CD4-positive, alpha-beta T cell treated with Interleukin-4 for 1 hour (primary cell): ENCODE data around the gene LSM14A.
A peak's percentile ranks its signal among the peaks of the same experiment; 100 is the strongest.
"Not testable (repeated sequence)": the region's sequence is repeated elsewhere in the genome, so short reads cannot be mapped to it uniquely, and the experiment has no call there.

Source experiments
- DNase-seq, 2 donors: peaks; one replicate each; pipeline ENCODE4 v3.0.0-alpha.2; 2020 to 2022

The LSM14A gene

DNA sequence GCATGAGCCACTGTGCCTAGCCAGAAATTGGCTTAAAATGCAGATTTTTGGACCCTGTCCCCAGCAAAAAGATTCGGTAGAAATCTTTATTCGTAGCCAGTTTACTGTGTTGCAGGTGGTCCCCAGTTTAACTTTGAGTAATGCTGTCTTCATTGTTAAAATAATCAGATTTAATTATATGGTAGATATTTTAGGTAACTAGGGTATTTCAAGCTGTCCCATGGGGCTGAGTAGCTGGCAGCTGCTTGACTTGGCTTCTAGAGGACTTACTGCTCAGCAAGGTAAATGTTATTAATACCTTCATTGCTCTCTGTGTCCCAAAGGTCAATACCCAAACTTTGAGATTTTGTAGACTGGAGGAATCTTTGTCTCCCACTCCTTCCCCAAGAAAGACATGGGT, 21.1 kb downstream of the LSM14A start:
- no peak for DNase-seq

DNA sequence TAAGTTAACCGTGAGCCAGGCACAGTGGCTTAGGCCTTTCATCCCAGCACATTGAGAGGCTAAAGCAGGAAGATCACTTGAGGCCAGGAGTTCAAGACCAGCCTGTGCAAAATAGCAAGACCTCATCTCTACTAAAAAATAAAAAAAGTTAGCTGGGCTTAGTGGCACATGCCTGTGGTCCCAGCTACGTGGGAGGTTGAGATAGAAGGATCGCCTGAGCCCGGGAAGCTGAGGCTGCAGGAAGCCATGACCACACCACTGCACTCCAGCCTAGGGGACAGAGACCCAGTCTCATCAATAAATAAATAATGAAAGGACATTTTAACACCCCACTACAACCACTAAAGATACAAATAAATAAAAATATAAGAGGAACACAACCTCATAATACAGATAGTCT, 21.6 kb downstream of the LSM14A start:
- DNase-seq, result no peak

DNA sequence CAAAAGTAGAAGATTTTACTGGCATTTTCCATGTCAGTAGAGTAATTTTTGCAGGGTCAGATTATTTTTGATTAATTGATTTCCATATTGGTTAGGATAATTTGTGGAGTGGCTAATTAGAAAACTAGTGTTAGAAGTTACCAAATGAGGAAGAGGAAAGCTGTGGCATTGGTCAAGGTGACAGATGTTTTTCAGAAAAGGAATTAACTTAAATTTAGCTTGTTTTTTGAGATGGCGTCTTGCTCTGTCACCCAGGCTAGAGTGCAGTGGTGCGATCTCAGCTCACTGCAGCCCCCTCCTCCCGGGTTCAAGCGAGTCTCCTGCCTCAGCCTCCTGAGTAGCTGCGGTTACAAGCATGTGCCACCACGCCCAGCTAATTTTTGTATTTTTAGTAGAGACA, 28.8 kb downstream of the LSM14A start:
- DNase-seq, result no peak

GRCh38 chr19:34205324-34205723, 33.0 kb downstream of the LSM14A start:
- DNase-seq, result not testable (repeated sequence)

DNA sequence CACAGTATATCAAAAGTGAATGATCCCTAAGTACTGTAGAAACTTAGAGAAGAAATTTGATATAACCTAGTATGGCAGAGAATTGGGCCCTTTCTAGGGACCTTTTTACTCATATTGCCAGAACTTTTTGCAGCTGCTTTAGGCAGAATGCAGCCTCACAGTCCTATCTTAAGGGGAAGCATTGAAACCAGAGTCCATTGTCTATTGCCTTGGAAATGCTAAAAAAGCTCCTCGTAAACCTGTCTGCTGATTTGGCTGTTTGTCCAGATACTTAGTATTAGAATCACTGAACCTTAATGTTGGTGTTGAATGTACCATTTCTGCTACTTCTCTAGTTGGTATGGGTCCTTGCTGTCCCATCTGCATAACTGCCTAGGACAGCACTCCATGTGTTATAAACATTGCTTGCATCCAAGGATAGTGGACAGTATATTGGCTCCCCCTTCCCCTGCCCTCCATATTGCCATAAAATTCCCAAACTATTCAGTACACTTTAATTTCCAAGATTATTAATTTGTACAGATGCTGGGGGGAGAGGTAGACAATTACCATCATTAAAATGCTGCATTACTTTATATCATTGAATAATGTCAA, 36.1 kb downstream of the LSM14A start:
- DNase-seq, result no peak

DNA sequence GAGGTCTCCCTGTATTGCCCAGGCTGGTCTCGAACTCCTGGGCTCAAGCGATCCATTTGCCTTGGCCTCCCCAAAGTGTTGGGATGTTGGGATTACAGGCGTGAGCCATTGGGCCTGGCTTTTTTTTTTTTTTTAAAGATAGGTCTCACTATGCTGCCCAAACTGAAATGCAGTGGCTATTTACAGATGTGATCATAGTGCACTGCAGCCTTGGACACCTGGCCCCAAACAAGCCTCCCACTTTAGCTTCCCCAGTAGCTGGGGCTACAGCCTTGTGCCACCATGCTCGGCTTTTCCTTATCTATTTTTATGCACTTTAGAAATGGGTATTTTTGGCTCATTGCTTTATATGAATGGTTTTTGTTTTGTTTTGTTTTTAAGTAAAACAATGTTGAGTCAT, 37.4 kb downstream of the LSM14A start:
- DNase-seq, result no peak

- DNase-seq, result no peak
Observed at GRCh38 chr19:34213283-34213682, 41.0 kb downstream of the LSM14A start.

DNA sequence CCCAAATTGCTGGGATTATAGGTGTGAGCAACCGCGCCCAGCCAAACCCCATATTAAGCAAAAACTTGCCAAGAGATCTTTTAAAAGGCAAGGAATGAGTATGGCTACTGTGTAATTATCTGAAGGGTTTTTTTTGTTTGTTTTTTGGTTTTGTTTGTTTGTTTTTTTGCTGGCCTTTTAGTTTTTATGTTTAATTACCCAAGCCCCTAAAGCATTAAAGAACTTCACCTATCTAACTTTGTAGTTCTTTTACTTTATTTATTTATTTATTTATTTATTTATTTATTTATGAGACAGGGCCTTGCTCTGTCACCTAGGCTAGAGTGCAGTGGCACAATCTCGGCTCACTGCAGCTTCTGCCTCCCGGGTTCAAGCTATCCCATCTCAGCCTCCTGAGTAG, 41.7 kb downstream of the LSM14A start:
- no peak for DNase-seq

GRCh38 chr19:34215006-34215665, 42.8 kb downstream of the LSM14A start:
- no peak for DNase-seq

DNA sequence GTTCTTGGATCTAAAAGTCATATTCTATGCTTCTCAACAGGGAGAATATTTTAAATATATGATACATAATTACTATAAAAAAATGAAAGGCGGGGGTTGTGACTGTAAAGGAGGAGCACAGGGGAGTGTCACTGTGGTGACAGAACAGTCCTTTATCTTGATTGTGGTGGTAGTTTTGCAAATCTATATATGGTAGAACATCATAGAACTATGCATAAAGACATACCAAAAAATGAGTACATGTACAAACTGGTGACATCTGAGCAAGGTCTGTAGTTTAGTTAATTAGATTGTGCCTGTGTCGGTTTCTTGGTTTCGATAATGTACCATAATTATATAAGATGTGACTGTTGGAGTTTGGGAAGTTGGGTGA, 43.3 kb downstream of the LSM14A start:
- no peak for DNase-seq

DNA sequence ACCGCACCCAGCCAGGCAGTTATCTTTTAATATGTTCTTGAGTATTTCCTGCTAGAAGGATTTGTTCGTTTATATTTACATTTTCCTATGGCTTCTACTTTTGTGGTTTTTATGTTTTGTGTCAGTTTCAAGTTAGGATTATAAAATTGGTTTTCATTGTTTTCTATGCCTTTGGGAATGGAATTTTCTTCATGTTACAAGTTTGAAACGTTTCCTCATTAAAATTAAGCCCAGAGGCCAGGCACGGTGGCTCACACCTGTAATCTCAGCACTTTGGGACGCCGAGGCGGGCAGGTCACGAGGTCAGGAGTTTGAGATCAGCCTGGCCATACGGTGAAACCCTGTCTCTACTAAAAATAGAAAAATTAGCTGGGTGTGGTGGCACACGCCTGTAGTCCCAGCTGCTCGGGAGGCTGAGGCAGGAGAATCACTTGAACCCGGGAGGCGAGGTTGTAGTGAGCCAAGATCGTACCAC, 44.5 kb downstream of the LSM14A start:
- not testable (repeated sequence) for DNase-seq

- peak; percentile 73 to 77 for DNase-seq
Observed at GRCh38 chr19:34217952-34218817, 45.9 kb downstream of the LSM14A start.

DNA sequence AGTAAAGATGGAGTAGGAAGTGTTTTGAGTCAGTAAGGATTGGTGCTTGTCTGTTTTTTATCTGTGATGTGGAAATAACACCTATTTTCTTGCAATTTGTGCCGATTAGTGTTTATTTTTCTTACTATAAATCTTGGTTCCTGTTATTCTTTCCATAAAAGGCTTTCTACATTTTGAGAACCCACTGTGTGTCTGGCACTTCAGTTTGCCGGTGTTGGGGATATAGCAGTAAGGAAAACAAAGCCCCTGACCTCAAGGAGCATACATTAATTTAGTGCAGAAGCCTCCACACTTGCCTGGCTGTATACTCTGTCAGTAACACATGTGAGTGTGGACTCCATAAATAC, 46.5 kb downstream of the LSM14A start:
- DNase-seq, result no peak

GRCh38 chr19:34220472-34221063, 48.3 kb downstream of the LSM14A start:
- DNase-seq, result peak; percentile 63 to 68

DNA sequence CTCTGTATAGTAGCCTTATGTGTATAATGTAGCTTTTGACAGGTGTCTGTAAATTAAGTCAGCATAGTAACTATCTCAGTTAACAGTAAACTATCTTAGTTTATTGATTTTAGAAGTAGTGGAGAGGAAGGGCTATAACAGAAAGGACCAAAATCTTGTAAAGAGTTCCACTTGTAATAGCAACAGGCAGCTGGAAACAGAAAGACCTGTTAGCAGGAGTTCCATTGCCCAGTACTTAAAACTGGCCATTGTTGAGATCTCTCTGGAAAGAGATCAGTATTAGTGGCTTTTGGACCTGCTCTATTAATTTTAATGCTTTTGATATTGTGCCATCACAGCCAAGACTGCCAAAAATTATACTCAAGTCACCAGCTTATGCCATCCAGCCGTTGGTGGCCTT, 50.1 kb downstream of the LSM14A start:
- DNase-seq, result no peak

- no peak for DNase-seq
Observed at GRCh38 chr19:34224996-34225658, 52.8 kb downstream of the LSM14A start.

GRCh38 chr19:34225659-34226015, 53.3 kb downstream of the LSM14A start:
- DNase-seq, result no peak

GRCh38 chr19:34226036-34226435, 53.7 kb downstream of the LSM14A start:
- DNase-seq, result no peak

DNA sequence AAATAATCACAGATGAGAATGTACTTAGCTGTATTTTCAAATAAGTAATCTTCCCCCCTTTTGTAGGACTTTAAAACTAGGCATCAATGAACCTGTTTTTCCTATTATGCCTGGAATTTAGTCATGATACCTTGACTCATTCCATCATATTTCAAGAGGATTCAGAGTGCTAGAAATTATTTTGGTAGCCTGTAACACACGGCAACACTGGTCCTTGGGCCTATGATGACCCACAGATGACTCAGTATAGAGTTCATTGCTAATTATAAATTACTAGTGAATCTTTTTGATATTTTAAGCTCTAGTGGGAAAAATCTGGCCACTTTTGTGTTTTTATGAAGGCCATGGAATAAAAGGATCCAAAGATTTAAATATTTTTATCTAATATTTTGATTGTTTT, 56.0 kb downstream of the LSM14A start:
- DNase-seq, result no peak

GRCh38 chr19:34228762-34229161, 56.5 kb downstream of the LSM14A start:
- DNase-seq, result no peak

- DNase-seq, result no peak
Observed at GRCh38 chr19:34229721-34230120, 57.4 kb downstream of the LSM14A start.

DNA sequence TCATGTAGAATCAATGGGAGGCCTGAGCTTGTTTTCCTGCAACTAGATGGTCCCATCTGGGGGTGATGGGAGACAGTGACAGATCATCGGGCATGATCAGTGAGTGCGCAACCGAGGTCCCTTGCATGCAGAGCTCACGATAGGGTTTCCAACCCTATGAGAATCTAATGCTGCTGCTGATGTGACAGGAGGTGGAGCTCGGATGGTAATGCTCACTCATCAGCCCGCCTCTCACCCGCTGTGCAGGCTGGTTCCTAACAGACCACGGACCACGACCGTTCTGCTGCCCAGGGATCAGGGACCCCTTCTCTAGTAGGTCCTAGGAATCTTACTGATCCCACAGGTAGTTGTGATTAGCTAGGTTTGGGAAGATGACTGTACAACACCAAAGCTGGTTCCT, 58.5 kb downstream of the LSM14A start:
- DNase-seq, result no peak

DNA sequence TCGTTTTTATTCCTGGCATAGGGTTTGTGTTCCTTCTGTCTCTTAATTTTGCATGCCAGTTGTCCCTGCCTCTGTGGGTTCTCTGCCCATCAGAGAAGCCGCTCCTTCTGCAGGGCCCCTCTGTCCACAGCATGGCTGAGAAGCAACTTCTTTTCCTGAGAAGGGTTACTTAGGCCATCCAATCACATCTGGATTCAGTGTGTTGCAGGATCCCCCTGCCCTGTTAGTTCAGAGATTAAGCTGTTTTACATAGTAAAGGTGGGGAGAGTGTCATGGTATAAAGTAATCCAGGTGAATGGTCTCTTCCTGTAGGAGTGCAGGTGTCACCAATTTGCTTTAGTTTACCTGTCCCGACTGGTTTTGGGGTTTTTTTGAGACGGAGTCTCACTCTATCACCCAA, 59.1 kb downstream of the LSM14A start:
- DNase-seq, result no peak
